Purkinje cell (primary cell): ENCODE data around the gene SLC23A1. TPM values are rescaled to one million over a fixed set of nuclear protein-coding genes. Genes with fewer than 3 reads are reported as not detected.

Source experiments
- polyA plus RNA-seq: library from polyadenylated mRNA; unstranded; fragments of >200 nt; fragmentation: Nextera tagmentation; gene quantifications from 2 replicates; pipeline ENCODE4 v1.2.1, GENCODE V29; 2014

Gene SLC23A1
- not detected in 2 replicates for polyA plus RNA-seq

DNA sequence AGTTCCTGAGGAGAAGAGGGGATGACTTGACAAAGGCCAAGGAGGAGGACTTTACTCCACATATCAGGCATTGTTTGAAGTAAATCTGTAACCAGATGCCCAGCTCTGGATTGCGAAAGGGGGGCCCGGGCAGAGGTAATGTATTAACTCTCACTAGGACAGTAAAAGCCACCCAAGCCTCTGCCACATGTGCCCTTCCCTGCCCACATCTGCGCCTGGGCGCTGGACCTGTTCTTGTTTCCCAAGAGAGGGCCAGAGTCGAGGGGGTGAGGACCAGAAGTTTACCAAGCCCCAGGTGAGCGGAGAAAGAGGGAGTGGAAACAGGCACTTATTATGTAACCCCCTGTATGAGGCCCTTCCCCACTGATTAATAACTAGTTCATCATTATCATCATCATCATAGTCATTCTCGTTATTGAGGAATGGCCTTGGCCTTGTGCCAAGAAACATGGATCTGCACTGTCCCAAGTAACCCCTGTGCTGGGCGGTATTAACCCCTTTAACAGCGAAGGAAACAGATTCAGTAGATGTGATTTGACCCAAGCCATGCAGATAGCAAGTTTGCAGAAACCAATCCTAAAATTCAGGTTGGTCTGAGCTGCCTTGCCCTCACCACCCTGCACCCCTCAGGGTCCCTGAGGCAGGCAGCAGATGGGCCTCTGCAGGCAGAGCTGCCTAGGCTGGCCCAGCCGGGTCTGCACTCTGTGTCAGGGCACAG is at the start of gene SLC23A1:
Gene SLC23A1 (minus strand): TSS at position 23 of the 718 bp plus-strand sequence. CDS start 44 bp downstream, outside the sequence.

DNA sequence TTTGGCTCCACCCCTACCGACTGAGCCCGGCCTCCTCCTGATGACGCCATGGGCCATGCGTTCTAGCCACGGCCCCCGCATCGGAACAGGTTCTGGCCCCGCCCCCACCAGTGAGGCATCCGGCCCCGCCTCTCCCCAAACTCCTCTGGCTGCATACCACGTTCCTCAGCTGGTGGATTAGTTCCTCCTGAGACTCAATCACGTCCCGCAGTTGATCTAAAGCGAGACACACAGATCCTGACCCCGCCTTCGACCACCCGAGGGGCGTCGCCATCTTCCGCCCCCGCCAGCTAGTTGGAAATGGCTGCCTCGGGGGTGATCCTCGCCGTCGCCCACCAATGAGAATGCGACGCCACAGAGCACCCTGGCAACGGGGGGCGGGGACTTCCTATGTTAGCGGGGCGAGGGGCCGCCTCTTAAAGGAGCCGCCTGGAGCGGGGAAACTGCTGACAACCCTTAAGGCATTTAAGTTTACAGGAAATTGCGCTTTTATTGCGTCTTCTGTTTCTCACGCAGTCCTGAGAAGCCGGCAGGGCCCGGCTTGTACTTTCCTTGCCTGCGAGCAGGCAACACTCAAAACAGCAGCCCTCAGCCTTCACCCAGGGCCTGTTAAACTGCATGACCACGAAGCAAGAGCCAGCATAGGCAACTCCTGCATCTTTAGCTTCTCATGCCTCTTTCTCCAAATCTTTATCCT is 20.8 kb upstream of the SLC23A1 start, which contains the start of gene SPATA24:
Gene SPATA24 (minus strand): TSS at position 303 of the 697 bp plus-strand sequence. CDS start 29 bp downstream, at position 274.

DNA sequence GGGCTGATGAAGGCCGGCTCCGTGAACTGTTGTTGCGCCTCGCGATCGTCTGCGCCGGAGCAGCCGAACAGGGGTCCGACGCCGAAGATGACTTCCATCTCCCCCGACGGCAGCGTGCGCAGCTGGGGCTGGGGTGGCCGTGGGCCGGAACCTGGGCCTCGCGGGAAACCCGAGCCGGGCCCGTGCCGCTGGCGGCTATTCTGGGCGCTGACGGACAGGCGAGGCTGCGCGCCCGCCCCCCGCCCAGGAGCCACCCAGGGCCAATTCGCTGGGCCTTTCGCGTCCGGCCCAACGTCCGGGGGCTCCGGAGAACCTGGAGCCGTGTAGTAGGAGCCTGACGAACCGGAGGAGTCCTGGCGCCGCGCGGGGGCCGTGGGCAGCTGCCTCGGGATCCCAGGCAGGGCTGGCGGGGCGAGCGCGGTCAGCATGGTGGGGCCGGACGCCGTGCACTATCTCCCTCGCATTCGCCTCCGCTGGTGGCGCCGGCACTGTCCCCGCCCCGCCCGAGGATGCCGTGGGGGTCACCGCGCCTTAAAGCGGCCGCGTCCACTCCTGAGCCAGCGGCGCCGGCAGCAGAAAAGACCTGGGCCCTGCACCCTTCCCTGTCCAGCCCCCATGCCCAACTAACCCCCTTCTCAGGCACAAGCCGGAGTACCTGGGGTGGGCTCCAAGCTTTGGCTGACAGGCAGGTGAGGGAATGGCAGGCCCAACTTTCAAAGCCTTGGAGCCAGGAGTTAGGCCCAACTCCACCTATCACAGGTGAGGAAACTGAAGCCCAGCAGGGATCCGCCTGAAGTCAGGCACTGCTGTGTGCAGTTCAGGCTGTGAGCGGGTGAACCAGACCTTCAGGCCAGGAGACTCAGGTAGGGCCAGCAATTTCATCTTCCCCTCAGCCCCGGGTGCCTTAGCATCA is 11.8 kb upstream of the SLC23A1 start, which contains the start of gene PROB1:
Gene PROB1 (minus strand): TSS at position 451 of the 913 bp plus-strand sequence. CDS start 23 bp downstream, at position 428.

DNA sequence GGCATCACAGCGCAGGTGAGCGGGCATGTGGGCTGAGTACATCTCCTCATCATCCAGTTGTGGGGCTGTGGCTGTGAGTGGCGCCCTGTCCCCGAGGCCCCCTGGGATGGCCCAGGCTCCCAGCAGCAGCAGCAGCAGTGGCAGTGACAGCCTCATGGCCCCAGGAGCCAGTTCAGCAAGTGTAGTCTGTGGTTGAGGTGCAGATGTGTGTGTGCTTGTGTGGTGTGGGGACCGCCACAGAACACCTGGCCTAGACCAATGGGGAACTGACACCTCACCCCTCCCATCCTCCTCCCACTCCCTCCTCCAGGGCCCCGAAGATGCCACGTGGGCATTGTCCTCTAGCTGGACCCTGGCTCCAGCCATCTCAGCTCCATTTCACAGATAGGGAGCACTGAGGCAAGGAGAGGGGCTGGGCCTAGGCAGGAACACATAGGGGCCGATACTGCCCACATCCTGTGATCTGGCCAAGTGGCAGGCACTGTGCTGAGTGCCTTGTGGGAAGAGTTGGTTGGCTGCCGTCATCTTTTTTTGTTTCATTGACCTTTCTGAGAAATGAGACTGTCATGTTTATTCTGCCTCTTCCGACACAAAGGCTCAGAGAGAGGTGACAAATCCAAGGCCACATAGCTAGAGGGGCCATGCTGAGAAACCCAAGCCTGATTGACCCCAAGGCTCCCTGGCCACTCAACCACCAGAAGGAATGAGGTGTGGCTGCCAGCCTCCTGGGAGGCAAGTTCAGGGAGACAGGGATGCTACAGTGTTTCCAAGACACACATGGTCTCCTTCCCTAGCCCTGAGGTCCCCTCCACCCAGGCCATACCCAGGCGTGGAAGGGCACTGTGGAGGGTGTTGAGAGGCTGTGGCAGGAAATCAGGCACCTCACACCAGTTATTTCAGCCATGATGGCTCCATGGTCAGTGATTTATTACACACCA is 6.9 kb upstream of the SLC23A1 start, which contains the start of gene MZB1:
Gene MZB1 (minus strand): TSS at position 213 of the 938 bp plus-strand sequence. CDS start 57 bp downstream, at position 156.

DNA sequence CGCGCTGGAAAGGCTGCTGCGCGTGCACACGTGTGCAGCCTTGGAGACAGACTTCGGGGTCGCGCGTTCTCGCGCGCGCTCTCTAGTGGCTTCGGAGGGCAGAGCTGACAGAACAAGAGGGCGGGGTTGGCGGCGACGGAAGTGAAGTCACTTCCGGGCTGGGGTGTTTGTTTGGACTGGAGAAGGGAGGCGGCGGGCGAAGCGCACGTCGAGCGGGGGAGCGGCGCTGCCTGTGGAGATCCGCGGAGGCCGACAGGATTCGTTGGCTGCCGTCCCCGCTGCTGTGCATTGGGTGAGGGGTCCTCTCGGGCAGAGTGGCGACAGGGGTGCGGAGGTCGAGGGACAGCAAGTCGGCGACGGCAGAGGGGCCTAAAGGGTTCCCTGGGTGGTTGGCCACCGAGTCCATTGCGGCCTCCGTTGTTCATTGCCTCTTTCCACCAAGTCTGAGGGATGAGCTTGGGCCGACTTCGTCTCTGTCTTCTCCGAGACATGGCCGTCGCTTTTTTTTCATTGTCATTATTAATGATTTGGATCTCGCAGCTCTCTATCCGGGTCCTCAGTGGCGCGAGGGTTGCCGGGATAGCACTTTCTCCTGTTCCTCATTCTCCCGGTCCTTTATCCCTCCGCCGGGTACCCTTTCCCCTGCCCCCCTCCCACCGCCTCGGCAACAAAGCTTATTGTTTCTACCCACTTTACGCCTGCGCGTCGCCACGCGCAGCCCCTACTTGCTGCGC is 41.2 kb downstream of the SLC23A1 start, which contains the start of gene PAIP2:
Gene PAIP2 (plus strand): TSS at position 166 of the 734 bp plus-strand sequence. CDS start 21,931 bp downstream, outside the sequence.

Other genes starting within 250 kb of the SLC23A1 start
- gene SIL1, start 184.9 kb downstream of the SLC23A1 start, polyA plus RNA-seq, result 21.5 and 30.5 TPM in 2 replicates
- gene MATR3, start 89.6 kb downstream of the SLC23A1 start, polyA plus RNA-seq, result 239 and 277 TPM in 2 replicates
- 193 and 219 TPM in 2 replicates for gene PAIP2, start 41.4 kb downstream of the SLC23A1 start, polyA plus RNA-seq
- gene MZB1, start 6.6 kb upstream of the SLC23A1 start, polyA plus RNA-seq, result not detected in 2 replicates
- gene PROB1, start 11.8 kb upstream of the SLC23A1 start, polyA plus RNA-seq, result not detected in 2 replicates
- 0.81 and 7.7 TPM in 2 replicates for gene SPATA24, start 20.8 kb upstream of the SLC23A1 start, polyA plus RNA-seq
- gene DNAJC18, start 56.2 kb upstream of the SLC23A1 start, polyA plus RNA-seq, result 11.1 and 27.2 TPM in 2 replicates
- 2.1 TPM in 1 of 2 replicates, not detected in the other for gene ECSCR, start 79.4 kb upstream of the SLC23A1 start, polyA plus RNA-seq
- not detected in 2 replicates for gene SMIM33, start 87.7 kb upstream of the SLC23A1 start, polyA plus RNA-seq
- 0.82 TPM in 1 of 2 replicates, not detected in the other for gene STING1, start 99.5 kb upstream of the SLC23A1 start, polyA plus RNA-seq
- gene UBE2D2, start 178.0 kb upstream of the SLC23A1 start, polyA plus RNA-seq, result 50.6 and 57.5 TPM in 2 replicates